GM20000 (cell line): ENCODE measurements around the gene SLC2A11.

ENCODE experiments used
- DNase-seq: peaks from one replicate; pipeline ENCODE4 v3.0.0; 2012; ENCODE audit warnings: low spot score
- CTCF ChIP-seq: IDR thresholded peaks from 2 replicates; pipeline ENCODE4 v1.5.1; 2012; ENCODE audit warnings: mild to moderate bottlenecking, control low read depth; ENCODE audit errors: extremely low read depth, missing control alignments

The SLC2A11 gene

GRCh38 chr22:23827351-23827995, 30.2 kb upstream of the SLC2A11 start:
- TF ChIP-seq CTCF: no peak
- no peak for DNase-seq

GRCh38 chr22:23828800-23829680, 28.6 kb upstream of the SLC2A11 start:
- no peak for DNase-seq
- TF ChIP-seq CTCF: no peak

GRCh38 chr22:23829845-23830372, 27.8 kb upstream of the SLC2A11 start:
- no peak for DNase-seq
- no peak for TF ChIP-seq CTCF

DNA sequence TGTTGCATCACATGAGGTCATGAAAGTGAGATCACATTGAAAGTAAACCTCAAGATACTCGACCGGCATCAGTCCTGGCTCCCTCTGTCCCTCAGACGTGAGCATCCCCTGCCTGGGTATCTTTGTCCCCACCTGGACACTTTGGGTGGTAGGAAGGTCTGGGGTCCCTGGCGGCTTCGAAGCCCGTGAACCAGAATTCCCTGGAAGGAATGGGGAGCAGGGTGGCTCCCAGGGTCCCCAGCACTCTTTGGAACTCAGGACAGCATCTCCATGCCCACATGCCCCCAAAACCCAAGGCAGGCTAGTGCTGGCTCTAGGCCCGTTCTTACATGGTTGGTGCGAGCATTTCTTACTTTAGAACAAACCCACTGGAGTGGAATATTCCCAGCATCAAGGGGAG, 26.4 kb upstream of the SLC2A11 start:
- no peak for DNase-seq
- TF ChIP-seq CTCF: no peak

GRCh38 chr22:23831781-23832180, 25.9 kb upstream of the SLC2A11 start:
- DNase-seq: no peak
- no peak for TF ChIP-seq CTCF

DNA sequence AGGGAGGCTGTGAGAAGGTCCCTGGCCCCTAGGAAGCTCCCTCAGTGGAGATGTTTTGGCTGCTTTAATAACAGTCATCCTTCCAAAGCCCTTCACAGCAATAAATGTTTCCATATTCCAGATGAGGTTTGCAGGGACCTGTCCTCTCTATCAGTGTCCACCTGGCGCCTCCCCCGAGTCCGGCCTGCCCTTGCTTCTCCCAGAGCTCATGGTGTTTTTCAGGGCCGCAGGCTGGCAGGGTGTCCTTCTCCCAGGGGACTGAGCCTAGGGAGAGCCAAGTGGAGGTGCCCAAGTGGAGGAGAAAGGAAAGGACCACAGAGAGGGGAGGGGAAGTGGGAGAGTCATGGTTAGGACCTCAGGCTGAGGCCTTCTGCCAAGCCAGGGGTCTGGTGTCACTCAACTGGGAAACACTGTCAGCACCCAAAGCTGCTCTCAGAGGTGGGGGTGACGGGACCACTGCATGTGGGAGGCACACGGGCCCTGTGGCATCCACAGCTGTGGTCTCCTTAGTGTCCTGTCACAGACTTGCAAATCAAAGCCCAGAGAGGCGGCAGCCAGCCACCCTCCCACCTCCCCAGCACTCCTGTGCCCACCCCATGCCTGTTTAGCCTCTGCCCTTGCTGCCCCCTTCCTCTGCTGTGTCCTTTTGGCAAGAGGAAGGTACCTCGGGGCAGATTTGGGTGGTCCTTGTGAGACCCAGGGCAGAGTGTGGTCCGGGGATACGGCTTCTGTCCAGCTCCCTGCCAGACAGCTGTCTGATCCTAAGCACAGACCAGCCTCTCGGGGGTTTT, 25.3 kb upstream of the SLC2A11 start:
- no peak for TF ChIP-seq CTCF
- DNase-seq: no peak
